Natural killer cell (primary cell): ENCODE measurements around the gene MLST8. TPM values are rescaled to one million over a fixed set of nuclear protein-coding genes. Genes with fewer than 3 reads are reported as not detected.

Experiments
- ATAC-seq, 3 donors: fragments of 150-1000 bp in 2 of 3; fragments of 200-7000 bp in 1 of 3; cut with Tn5 transposase; 1 replicate in 1 of 3; 2 replicates in 2 of 3; pipeline ENCODE4 v1.10.0; 2021; ENCODE audit warnings: mild to moderate bottlenecking in 2 of 3, moderate library complexity in 2 of 3
- DNase-seq, 2 donors: peaks; one replicate each; pipeline versions ENCODE4 v3.0.0 to v3.0.0-alpha.2; 2013 to 2021; ENCODE audit warnings: mixed read lengths in 1 of 2
- H3K27ac ChIP-seq: one replicate; pipeline ENCODE4 v1.5.1; 2013; ENCODE audit warnings: mild to moderate bottlenecking, low read length
- H3K27me3 ChIP-seq: one replicate; pipeline ENCODE4 v1.6.1; 2013; ENCODE audit warnings: low read length; ENCODE audit not compliant: control insufficient read depth, insufficient read depth
- H3K36me3 ChIP-seq: one replicate; pipeline ENCODE4 v1.6.1; 2013; ENCODE audit warnings: low read length; ENCODE audit not compliant: control insufficient read depth, insufficient read depth
- H3K4me1 ChIP-seq: one replicate; pipeline ENCODE4 v1.6.1; 2013; ENCODE audit warnings: low read length; ENCODE audit not compliant: control insufficient read depth, insufficient read depth
- H3K4me3 ChIP-seq: one replicate; pipeline ENCODE4 v1.5.1; 2013; ENCODE audit warnings: low read length
- H3K9me3 ChIP-seq: one replicate; pipeline ENCODE4 v1.6.1; 2013; ENCODE audit warnings: low read length; ENCODE audit not compliant: control insufficient read depth, insufficient read depth
- H3K27ac Mint-ChIP-seq, 2 donors: one replicate each; pipeline ENCODE4 v1.8.0; 2022; ENCODE audit warnings: mild to moderate bottlenecking in 2 of 2, mixed read lengths in 2 of 2, moderate library complexity in 1 of 2
- H3K27me3 Mint-ChIP-seq, 2 donors: one replicate each; pipeline ENCODE4 v1.8.0; 2022; ENCODE audit warnings: low read depth in 2 of 2, mixed read lengths in 2 of 2
- H3K36me3 Mint-ChIP-seq: one replicate; pipeline ENCODE4 v1.8.0; 2022; ENCODE audit warnings: mixed read lengths
- H3K4me1 Mint-ChIP-seq, 2 donors: one replicate each; pipeline ENCODE4 v1.8.0; 2022; ENCODE audit warnings: mixed read lengths in 2 of 2
- H3K4me3 Mint-ChIP-seq: one replicate; pipeline ENCODE4 v1.8.0; 2022; ENCODE audit warnings: mild to moderate bottlenecking, moderate library complexity, mixed read lengths
- H3K9me3 Mint-ChIP-seq, 2 donors: one replicate each; pipeline ENCODE4 v1.8.0; 2022; ENCODE audit warnings: mixed read lengths in 2 of 2
- CTCF ChIP-seq: fragments of 200-600 bp; IDR thresholded peaks from one replicate; pipeline ENCODE4 v1.8.0; 2022; ENCODE audit warnings: antibody characterized with exemption
- WGBS: methylation state at CpG from one replicate; pipeline ENCODE4 v1.1.7; 2013; ENCODE audit warnings: missing lambda C conversion rate; ENCODE audit not compliant: insufficient coverage; 5-methylcytosine and 5-hydroxymethylcytosine counted together
- intact Hi-C: fragments of 100-400 bp; cut with micrococcal nuclease; formaldehyde crosslinking; loops from one replicate; pipeline ENCODE4 v1.14.2; 2022
- total RNA-seq, 4 donors: library from RNA; stranded (reverse); fragments of 120-200 nt in 1 of 4; gene quantifications; one replicate each; pipeline versions ENCODE4 v1.2.3 to v1.2.4, GENCODE V29; 2013 to 2022

MLST8 gene
- total RNA-seq, 3 donors from 2014 or later (not counting 1 experiment from before 2014, with no cell fraction given): 19.7 to 30.2 (median 27.8) TPM

GRCh38 chr16:2179576-2179975, 25.7 kb upstream of the MLST8 start:
- 97% methylated on average over 31 of the region's 31 CpGs for WGBS
- DNase-seq: no peak
- Histone ChIP-seq H3K4me1 (no peaks in the 10 kb centered on the region), H3K36me3 (peaks cover 25% of the 10 kb centered on the region), H3K27ac (no peak overlapping the region), H3K27me3 (no peaks in the 10 kb centered on the region), H3K9me3 (no peaks in the 10 kb centered on the region), H3K4me3 (no peak overlapping the region)
- intact Hi-C loops: no loop called here
- Mint-ChIP-seq H3K27me3 (no peaks in the 10 kb centered on the region), H3K4me3 (no peak overlapping the region), H3K36me3 (no peaks in the 10 kb centered on the region), H3K27ac (no peak overlapping the region), H3K9me3 (no peaks in the 10 kb centered on the region), H3K4me1 (peaks cover 0 to 6% of the 10 kb centered on the region in 2 donors)
- no peak for ATAC-seq
- TF ChIP-seq CTCF: no peak

GRCh38 chr16:2180461-2180860, 24.8 kb upstream of the MLST8 start:
- Histone ChIP-seq H3K27ac (no peak overlapping the region), H3K27me3 (no peaks in the 10 kb centered on the region), H3K36me3 (peaks cover 17% of the 10 kb centered on the region), H3K4me1 (no peaks in the 10 kb centered on the region), H3K9me3 (no peaks in the 10 kb centered on the region), H3K4me3 (no peak overlapping the region)
- H3K27me3 Mint-ChIP-seq: no peaks in the 10 kb centered on the region
- no peaks in the 10 kb centered on the region for H3K36me3 Mint-ChIP-seq
- ATAC-seq (no peak), DNase-seq (no peak)
- intact Hi-C loops: no loop called here
- WGBS: 95% methylated on average over 43 of the region's 43 CpGs
- no peak overlapping the region for H3K4me3 Mint-ChIP-seq
- no peaks in the 10 kb centered on the region for H3K9me3 Mint-ChIP-seq
- H3K27ac Mint-ChIP-seq: no peak overlapping the region
- TF ChIP-seq CTCF: no peak
- H3K4me1 Mint-ChIP-seq: peaks cover 0 to 6% of the 10 kb centered on the region in 2 donors

- Histone ChIP-seq H3K36me3 (peaks cover 9% of the 10 kb centered on the region), H3K27me3 (no peaks in the 10 kb centered on the region), H3K9me3 (no peaks in the 10 kb centered on the region), H3K4me3 (no peak overlapping the region), H3K27ac (no peak overlapping the region), H3K4me1 (no peaks in the 10 kb centered on the region)
- no peak for TF ChIP-seq CTCF
- intact Hi-C loops: no loop called here
- ATAC-seq (no peak), DNase-seq (no peak)
- Mint-ChIP-seq H3K4me1 (peaks cover 0 to 6% of the 10 kb centered on the region in 2 donors), H3K27ac (no peak overlapping the region), H3K36me3 (no peaks in the 10 kb centered on the region), H3K9me3 (no peaks in the 10 kb centered on the region), H3K4me3 (no peak overlapping the region), H3K27me3 (no peaks in the 10 kb centered on the region)
- 91% methylated on average over 46 of the region's 46 CpGs for WGBS
Measured at GRCh38 chr16:2180962-2181923, 24.0 kb upstream of the MLST8 start.
